Fibroblast of pulmonary artery (primary cell): ENCODE measurements around the gene MYL3.

Source experiments
- DNase-seq: peaks from one replicate; pipeline ENCODE4 v3.0.0-alpha.2; 2010; ENCODE audit warnings: low read depth
- H3K4me3 ChIP-seq: replicated peaks from 2 replicates; pipeline ENCODE4 v1.5.1; 2011; ENCODE audit warnings: low read depth, mild to moderate bottlenecking, control low read depth, low read length, moderate library complexity
- TF ChIP-seq, protein P1 (sequence below): IDR thresholded peaks from 2 replicates; pipeline ENCODE4 v1.5.1; 2011; ENCODE audit warnings: mild to moderate bottlenecking, control low read depth, low read length, inconsistent platforms; ENCODE audit errors: missing control alignments

Gene MYL3

DNA sequence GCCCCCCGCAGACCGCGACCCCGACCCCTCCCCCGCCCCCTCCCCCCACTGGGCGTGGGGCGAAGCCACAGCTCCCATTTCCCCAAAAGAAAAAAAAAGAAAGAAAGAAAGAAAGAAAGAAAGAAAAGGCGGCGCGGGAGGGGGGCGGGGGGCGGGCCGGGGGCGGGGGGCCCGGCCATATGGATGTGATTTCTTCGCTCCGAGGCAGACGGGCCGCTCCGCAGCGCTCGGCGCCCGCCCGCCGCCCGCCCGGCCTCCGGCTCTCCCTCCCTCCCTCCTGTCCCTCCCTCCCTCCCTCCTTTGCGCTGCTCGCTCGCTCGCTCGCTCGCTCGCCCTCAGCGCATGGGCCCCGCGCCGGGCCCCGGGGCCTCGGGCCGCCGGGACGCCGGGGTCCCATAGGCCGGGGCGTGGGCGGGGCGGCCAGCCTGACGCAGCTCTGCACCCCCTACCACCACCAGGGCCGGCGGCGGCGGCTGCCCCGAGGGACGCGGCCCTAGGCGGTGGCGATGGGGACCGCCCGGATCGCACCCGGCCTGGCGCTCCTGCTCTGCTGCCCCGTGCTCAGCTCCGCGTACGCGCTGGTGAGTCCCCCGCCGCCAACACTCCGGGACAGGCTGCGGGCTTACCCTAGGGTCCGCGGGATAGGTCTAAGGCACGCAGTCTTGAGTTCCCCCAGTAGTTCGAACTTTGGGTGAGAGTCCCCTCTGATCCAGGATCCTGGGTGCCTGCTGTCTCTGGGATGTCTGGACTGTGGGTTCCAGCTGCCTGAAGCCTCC lies 20.0 kb upstream of the MYL3 start:
- H3K4me3 ChIP-seq, result peak overlapping the region; percentile 51
- peak; percentile 35 for DNase-seq

DNA sequence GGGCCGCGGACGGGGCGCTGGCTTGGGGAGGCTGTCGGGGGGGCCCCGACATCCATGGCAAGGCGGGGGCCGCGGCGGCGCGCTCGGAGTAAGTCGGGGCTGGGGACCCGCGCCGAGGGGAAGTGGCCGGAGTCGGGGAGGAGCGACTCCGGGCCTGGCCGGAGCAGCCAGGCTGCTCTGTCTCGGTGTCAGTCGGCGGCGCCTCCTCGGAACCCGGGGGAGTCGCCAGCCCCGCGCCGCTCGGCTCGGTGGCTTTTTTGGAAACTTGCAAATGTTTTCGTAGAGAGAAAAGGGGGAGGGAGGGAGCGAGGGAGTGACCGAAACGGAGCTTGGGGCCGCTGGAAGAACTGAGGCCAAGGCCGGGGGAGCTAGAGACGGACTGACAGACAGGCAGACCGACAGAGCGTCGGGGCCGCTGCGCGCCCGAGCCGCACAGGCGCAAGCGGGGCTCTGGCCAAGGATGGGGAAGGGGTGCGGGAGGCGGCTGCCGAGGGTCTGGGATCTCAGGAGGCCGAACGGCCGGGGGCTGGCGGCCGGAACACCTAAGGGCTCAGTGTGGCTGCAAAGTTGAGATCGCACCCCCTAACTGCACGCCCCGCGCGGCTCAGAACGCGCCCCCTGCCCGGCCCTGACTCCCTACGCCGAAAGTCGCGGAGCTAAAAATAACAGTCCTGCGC lies 19.3 kb upstream of the MYL3 start:
- TF ChIP-seq, protein P1, sequence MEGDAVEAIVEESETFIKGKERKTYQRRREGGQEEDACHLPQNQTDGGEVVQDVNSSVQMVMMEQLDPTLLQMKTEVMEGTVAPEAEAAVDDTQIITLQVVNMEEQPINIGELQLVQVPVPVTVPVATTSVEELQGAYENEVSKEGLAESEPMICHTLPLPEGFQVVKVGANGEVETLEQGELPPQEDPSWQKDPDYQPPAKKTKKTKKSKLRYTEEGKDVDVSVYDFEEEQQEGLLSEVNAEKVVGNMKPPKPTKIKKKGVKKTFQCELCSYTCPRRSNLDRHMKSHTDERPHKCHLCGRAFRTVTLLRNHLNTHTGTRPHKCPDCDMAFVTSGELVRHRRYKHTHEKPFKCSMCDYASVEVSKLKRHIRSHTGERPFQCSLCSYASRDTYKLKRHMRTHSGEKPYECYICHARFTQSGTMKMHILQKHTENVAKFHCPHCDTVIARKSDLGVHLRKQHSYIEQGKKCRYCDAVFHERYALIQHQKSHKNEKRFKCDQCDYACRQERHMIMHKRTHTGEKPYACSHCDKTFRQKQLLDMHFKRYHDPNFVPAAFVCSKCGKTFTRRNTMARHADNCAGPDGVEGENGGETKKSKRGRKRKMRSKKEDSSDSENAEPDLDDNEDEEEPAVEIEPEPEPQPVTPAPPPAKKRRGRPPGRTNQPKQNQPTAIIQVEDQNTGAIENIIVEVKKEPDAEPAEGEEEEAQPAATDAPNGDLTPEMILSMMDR, result no peak
- peak overlapping the region; percentile 51 for H3K4me3 ChIP-seq
- DNase-seq, result peak; percentile 44

More for the DNA sequence above, 20.0 kb upstream of the MYL3 start:
- TF ChIP-seq, protein P1, result no peak

DNA sequence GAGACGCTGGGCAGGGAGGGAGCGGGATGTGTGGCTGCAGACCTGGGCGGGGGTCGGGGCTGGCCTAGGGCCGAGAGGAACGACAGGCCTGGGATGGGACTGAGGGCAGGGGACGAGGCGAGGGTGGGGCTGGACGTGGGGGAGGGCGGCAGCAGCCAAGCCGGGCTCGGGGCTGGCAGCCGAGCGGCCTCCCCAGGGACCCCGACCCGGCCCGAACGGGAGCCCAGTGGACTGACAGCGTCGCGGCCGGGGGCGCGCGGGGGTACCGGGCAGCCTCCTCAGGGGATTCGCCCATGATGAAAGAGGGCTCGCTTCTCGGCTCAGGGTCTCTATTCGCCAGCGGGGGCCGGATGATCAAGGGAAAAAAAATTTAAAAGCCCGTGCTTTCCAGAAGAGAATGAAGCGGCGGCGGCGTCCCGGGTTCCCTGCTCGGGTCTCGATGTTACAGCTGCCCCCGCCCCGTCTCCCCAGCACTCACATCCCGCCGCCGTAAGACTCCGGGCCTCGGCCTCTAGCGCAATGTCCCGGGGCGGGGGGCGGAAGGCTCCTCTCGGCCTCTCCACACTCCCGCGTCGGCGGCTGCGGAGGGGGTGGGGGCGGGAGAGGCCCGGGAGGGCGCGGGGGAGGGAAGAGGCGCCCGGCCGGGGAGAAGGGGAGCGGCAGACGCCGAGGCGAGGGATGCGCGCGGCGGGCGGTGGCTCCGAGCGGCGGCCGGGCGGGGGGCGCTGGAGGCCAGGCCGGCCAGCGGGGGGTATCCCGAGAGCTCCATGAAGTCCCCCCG lies 18.5 kb upstream of the MYL3 start:
- TF ChIP-seq, protein P1, result no peak
- peak overlapping the region; percentile 51 for H3K4me3 ChIP-seq
- no peak for DNase-seq

DNA sequence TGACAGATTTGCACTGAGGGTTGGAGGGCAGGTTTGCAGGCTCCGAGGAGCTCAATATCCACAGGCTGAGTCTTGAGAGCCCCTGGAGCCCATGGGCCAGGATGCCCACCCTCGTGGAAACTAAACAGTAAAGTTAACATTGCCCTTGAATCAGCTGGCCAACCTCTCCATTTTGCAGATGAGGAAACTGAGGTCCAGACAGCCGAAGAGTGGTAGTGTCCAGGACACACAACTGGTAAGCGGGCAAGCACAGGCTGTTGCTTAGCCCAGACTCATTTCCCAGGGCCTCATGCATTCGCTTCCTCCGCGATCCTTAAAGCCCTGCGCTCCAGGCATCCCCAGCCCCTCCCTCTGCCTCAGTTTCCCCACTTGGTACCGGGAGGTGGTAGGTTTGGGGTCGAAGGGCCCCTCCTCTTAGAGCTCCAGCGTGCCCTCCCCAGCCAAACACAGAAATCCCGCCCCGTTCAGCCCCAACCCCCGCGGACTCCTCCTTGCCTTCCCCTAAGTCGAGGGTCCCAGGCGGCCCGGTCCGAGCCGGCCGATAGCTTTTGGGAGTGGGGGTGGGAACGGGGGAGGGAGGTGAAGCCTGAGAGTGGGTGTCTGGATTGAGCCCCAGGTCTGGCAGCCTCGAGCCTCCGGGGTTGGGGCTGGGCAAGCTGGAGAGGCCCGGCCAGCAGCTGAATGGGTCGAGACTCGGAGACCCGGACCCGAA lies 17.8 kb upstream of the MYL3 start:
- no peak overlapping the region for H3K4me3 ChIP-seq
- TF ChIP-seq, protein P1, result no peak
- no peak for DNase-seq

DNA sequence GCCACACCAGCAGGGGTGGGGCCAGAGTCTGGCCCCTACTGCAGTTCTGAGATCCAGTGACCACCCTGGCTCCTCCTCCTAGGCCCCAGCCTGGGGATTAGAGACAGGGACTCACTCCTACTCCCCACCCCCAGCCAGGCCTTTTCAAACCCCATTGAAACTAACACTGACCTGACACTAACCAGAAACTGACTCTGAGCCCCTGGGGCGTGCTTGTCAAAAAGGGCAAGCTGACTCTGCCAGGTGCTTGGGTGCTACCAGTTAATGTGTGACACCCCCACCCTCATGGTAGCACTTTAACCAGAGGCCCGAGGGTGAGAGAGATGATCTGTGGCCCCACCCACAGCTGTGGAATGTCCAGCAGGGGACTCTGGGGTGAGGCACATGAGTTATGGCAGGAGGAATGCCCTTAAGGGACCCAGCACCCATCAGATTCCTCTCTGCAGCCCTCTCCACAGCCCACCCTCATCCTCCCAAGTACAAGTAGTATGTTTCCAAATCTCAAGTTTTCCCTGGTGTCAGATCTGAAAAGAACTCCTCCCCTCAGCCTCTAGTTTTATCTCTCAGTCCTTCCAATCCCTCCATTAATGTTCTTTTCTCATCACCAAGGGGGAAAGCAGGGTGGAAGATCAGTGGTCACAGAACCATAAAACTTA lies 15.7 kb upstream of the MYL3 start:
- no peak for DNase-seq
- TF ChIP-seq, protein P1, result no peak
- no peak overlapping the region for H3K4me3 ChIP-seq
